OCI-LY3 (cell line): ENCODE results near the gene GALNT2.

Experiments used
- H2AFZ ChIP-seq: fragments of 200-600, 300-600 bp; shearing (Covaris generic); 2 replicates; pipeline ENCODE4 v1.6.0; 2014; ENCODE audit warnings: antibody characterized with exemption, low read depth, low read length
- H3K27ac ChIP-seq: fragments of 200-600, 300-600 bp; sonication (generic); 2 replicates; pipeline ENCODE4 v1.5.1; 2014; ENCODE audit warnings: mild to moderate bottlenecking, low read length, moderate library complexity, mixed read lengths
- H3K27me3 ChIP-seq: fragments of 200-600, 300-600 bp; sonication (generic); 2 replicates; pipeline ENCODE4 v1.6.1; 2014; ENCODE audit warnings: low read depth, low read length, mixed read lengths
- H3K36me3 ChIP-seq: fragments of 200-600, 300-600 bp; sonication (generic); replicated peaks from 2 replicates; pipeline ENCODE3; 2014; ENCODE audit warnings: low read depth, low read length, mixed read lengths
- H3K4me1 ChIP-seq: fragments of 300-600, 200-600 bp; sonication (generic); 2 replicates; pipeline ENCODE4 v1.6.1; 2014; ENCODE audit warnings: low read length, mixed read lengths
- H3K4me2 ChIP-seq: fragments of 200-600, 300-600 bp; sonication (generic); 2 replicates; pipeline ENCODE4 v1.6.1; 2014; ENCODE audit warnings: low read length, mixed read lengths
- H3K4me3 ChIP-seq: fragments of 300-600, 200-600 bp; sonication (generic); 2 replicates; pipeline ENCODE4 v1.5.1; 2014; ENCODE audit warnings: antibody characterized with exemption, mild to moderate bottlenecking, low read length, moderate library complexity
- H3K79me2 ChIP-seq: fragments of 300-600, 200-600 bp; shearing (Covaris generic); 2 replicates; pipeline ENCODE4 v1.6.1; 2014; ENCODE audit warnings: mild to moderate bottlenecking, low read length, mixed read lengths
- H3K9ac ChIP-seq: fragments of 300-600, 200-600 bp; shearing (Covaris generic); 2 replicates; pipeline ENCODE4 v1.6.0; 2014; ENCODE audit warnings: mild to moderate bottlenecking, low read length, moderate library complexity
- H3K9me3 ChIP-seq: fragments of 200-600, 300-600 bp; shearing (Covaris generic); 2 replicates; pipeline ENCODE4 v1.6.1; 2014; ENCODE audit warnings: low read length, mixed read lengths; ENCODE audit not compliant: insufficient read depth
- H4K20me1 ChIP-seq: fragments of 200-600, 300-600 bp; sonication (generic); 2 replicates; pipeline ENCODE4 v1.6.1; 2016; ENCODE audit warnings: low read length, mixed read lengths; ENCODE audit not compliant: insufficient read depth
- CTCF ChIP-seq: fragments of 200-600, 300-600 bp; sonication (generic); IDR thresholded peaks from 2 replicates; pipeline ENCODE4 v1.5.1; 2014; ENCODE audit warnings: antibody characterized with exemption, low read length, low read depth
- EZH2phosphoT487 ChIP-seq: fragments of 200-600 bp; shearing (Covaris generic); IDR thresholded peaks from 2 replicates; pipeline ENCODE4 v1.6.1; 2018; ENCODE audit warnings: antibody characterized with exemption, mixed run types, low read depth

Gene GALNT2

GRCh38 chr1:230173187-230173975 lies 106.3 kb downstream of the GALNT2 start:
- H4K20me1 ChIP-seq = peaks cover 18% of the 10 kb centered on the region
- H2AFZ ChIP-seq = no peak overlapping the region
- H3K4me1 ChIP-seq = peaks cover 18% of the 10 kb centered on the region
- H3K4me3 ChIP-seq = no peak overlapping the region
- H3K27me3 ChIP-seq = no peaks in the 10 kb centered on the region
- H3K4me2 ChIP-seq = no peak overlapping the region
- H3K27ac ChIP-seq = no peak overlapping the region
- peaks cover 25% of the 10 kb centered on the region for H3K79me2 ChIP-seq
- no peak for TF ChIP-seq EZH2phosphoT487
- TF ChIP-seq CTCF = no peak
- no peaks in the 10 kb centered on the region for H3K36me3 ChIP-seq
- no peaks in the 10 kb centered on the region for H3K9me3 ChIP-seq
- no peak overlapping the region for H3K9ac ChIP-seq

- Histone ChIP-seq H3K27me3 (no peaks in the 10 kb centered on the region), H4K20me1 (peaks cover 17% of the 10 kb centered on the region), H3K27ac (no peak overlapping the region), H3K9ac (no peak overlapping the region), H2AFZ (no peak overlapping the region), H3K79me2 (peaks cover 24% of the 10 kb centered on the region), H3K36me3 (no peaks in the 10 kb centered on the region), H3K4me3 (no peak overlapping the region), H3K4me2 (no peak overlapping the region), H3K4me1 (peaks cover 16% of the 10 kb centered on the region), H3K9me3 (no peaks in the 10 kb centered on the region)
- no peak for TF ChIP-seq CTCF
- no peak for TF ChIP-seq EZH2phosphoT487
These were observed 107.0 kb downstream of the GALNT2 start for GRCh38 chr1:230174041-230174440.

- no peak overlapping the region for H3K4me2 ChIP-seq
- H3K27me3 ChIP-seq = no peaks in the 10 kb centered on the region
- H2AFZ ChIP-seq = no peak overlapping the region
- TF ChIP-seq CTCF (no peak), EZH2phosphoT487 (no peak)
- no peak overlapping the region for H3K4me3 ChIP-seq
- no peak overlapping the region for H3K27ac ChIP-seq
- H3K9ac ChIP-seq = no peak overlapping the region
- peaks cover 12% of the 10 kb centered on the region for H4K20me1 ChIP-seq
- H3K9me3 ChIP-seq = no peaks in the 10 kb centered on the region
- peaks cover 10% of the 10 kb centered on the region for H3K4me1 ChIP-seq
- no peaks in the 10 kb centered on the region for H3K36me3 ChIP-seq
- peaks cover 18% of the 10 kb centered on the region for H3K79me2 ChIP-seq
These were observed 107.6 kb downstream of the GALNT2 start for GRCh38 chr1:230174471-230175162.

GRCh38 chr1:230175163-230175747 lies 108.2 kb downstream of the GALNT2 start:
- Histone ChIP-seq H3K9ac (no peak overlapping the region), H4K20me1 (peaks cover 11% of the 10 kb centered on the region; the same call in 1 of the 2 replicates), H2AFZ (no peak overlapping the region), H3K9me3 (no peaks in the 10 kb centered on the region), H3K36me3 (no peaks in the 10 kb centered on the region), H3K4me1 (peaks cover 4% of the 10 kb centered on the region), H3K27ac (no peak overlapping the region), H3K27me3 (no peaks in the 10 kb centered on the region), H3K4me3 (no peak overlapping the region), H3K4me2 (no peak overlapping the region), H3K79me2 (peaks cover 12% of the 10 kb centered on the region)
- TF ChIP-seq CTCF (no peak), EZH2phosphoT487 (no peak)
